ENCODE data around the gene CDK14.

Gene CDK14

GRCh38 chr7:91033574-91033973 lies 437.5 kb downstream of the CDK14 start:
- no peak for DNase-seq

DNA sequence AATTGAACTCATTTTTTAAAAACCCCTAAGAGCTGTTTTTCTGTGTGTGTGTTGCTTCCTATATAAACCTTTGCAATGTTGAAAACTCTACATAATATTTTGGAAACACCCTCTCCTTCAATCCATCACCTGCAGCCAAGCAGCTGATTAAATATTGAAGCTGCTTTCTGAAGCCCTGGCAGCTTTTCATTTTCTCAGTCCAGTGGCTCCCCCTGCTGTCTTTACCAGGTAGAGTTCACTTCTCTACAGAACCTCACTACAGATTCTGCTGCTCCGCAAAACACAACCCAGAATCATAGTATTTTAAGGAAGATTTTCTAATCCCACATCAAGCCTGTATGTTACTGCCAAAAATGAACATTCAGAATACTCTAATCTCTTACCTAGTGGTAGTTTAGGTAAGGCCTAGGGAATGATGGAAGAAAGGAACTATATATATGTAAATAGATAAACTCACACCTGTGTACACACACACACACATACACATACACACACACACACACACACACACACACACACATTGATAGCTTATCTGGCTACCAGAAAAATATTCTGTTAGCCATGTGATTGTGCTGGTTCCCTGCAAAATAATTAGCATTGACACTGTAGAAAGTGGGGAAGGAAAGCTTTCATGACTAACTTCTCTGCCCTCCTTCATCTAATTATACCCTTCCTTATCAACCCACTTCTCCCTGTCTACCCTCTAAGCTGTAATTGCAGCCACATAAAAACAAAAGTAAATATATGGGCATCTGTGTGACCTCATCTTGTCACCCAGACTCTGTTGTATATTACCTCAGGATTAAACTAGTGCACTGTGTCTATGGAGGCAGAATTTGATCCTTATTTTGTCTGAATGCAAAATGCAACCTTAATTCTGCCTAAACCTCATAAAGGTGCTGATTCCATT lies 438.6 kb downstream of the CDK14 start:
- no peak for DNase-seq

DNA sequence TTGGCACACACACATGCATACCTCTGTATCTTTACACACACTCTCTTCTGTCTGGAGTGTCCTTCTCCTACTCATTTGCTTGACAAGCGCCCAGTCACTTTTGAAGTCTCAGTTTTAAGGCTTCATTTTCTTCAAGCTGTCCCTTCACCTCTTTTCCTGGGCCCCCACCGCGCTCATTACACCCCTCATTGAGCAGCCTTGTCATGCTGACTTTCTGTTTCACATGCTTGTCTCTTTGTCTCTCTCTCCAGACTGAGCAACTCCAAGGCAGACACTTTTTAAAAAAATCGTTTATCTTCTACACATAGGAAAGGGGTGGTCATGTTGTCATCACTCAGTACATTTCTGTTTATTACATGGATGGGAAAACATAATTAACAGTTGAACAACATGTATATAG lies 442.9 kb downstream of the CDK14 start:
- no peak for DNase-seq

- DNase-seq = no peak
Observed at GRCh38 chr7:91041141-91041540, 445.0 kb downstream of the CDK14 start.

GRCh38 chr7:91041901-91042484 lies 445.9 kb downstream of the CDK14 start:
- no peak for DNase-seq

- DNase-seq = no peak
Observed at GRCh38 chr7:91043186-91043585, 447.1 kb downstream of the CDK14 start.

DNA sequence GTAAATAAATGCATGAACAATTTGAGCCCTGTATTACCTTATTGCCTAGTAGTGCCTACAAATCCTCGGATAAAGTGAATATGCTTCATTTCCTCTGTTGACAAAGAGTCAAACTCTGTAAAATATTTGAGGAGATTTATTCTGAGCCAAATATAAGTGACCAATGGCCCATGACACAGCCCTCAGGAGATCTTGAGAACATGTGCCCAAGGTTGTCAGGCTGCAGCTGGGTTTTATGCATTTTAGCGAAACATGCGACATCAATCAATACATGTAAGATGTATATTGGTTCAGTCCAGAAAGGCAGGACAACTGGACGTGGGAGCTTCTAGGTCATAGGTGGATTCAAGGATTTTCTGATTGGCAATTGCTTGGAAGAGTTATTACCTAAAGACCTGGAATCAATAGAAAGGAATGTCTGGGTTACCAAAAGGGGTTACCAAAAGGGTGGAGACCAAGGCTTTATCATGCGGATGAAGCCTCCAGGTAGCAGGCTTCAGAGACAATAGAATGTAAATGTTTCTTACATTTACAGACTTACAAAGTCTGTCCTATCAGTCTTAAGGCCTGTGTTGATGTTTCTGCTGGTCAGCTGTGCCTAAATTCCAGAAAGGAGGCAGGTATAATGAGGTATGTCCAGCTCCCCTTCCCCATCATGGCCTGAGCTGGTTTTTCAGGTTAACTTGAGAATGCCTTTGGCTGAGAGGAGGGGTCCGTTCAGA lies 448.0 kb downstream of the CDK14 start:
- DNase-seq = no peak

DNA sequence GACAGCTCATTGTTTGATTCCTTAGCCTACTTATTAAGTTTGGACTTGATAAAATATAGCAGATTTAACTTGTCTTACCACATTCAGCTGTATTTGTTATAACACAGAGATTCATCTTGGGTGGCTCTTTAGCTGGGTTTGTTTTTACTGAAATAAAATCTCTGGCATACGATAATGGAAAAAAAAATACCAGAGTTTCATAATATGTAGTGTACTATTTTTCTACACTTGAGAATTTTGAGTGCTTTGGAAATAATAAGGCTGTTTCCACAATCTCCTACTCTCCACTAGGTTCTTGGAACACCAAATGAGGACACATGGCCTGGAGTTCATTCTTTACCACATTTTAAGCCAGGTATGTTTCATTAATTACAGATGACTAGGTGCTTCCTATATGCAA lies 449.5 kb downstream of the CDK14 start:
- no peak for DNase-seq

GRCh38 chr7:91046322-91047089 lies 450.4 kb downstream of the CDK14 start:
- no peak for DNase-seq

- DNase-seq = no peak
Observed at GRCh38 chr7:91047636-91048035, 451.5 kb downstream of the CDK14 start.

- DNase-seq = no peak
Observed at GRCh38 chr7:91050677-91051076, 454.6 kb downstream of the CDK14 start.

DNA sequence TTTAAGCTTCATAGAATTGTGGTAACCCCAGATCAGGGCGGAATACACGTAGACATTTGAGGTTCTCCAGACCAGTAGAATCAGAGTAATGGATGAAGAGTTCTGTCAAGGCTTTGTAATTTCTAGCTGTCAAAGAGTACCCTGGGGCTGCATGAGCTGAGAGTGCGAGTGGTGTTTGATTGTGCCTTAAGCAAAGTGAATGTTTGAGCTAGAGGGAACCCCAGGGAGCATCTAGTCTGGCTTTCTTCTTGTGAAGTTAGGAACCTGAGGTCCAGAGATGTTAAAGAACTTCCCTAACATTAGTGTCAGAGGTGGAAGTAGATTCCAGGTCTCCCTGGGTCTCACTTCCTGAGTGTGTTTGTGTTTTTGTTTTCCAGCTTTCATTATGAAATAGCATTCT lies 455.8 kb downstream of the CDK14 start:
- DNase-seq = no peak

GRCh38 chr7:91054374-91054773 lies 458.3 kb downstream of the CDK14 start:
- DNase-seq = no peak

GRCh38 chr7:91055219-91055618 lies 459.1 kb downstream of the CDK14 start:
- no peak for DNase-seq

DNA sequence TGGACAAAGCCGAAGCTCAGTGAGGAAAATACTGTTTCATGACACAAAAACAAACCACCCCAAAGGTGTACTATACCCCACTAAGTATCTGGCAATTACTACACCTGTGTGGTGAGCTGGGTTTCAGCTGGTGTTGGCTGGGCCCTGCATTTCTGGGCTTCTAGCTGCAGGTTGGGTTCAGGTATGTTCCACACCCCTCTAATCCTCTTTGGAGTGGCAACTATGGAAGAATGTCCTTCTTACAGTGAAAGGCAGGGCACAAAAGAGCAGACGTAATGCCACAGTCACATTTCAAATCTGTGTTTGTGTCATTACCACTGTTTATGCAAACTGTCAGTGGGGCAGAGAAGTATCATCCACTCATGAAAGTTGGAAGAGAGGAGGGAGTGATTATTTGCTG lies 466.6 kb downstream of the CDK14 start:
- no peak for DNase-seq

DNA sequence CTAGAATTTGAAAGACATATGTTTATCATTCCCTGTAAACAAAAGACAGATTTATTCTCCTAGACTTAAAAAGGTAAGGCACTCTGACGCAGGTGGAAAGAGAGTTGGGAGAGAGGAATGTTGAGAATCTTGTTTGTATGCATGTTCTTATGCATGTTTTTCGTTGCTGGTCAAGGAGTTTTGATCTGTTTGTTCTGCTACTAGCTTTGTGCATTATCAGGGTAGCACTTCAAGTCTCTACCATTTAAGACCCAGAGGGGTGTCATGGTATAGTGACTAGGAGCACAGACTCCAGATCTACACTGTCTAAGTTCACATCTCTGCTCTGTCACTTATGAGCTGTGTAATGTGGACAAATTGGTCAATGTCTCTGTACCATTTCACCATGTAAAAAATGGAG lies 467.9 kb downstream of the CDK14 start:
- no peak for DNase-seq

GRCh38 chr7:91064938-91065337 lies 468.8 kb downstream of the CDK14 start:
- DNase-seq = no peak

- no peak for DNase-seq
Observed at GRCh38 chr7:91066627-91067026, 470.5 kb downstream of the CDK14 start.

DNA sequence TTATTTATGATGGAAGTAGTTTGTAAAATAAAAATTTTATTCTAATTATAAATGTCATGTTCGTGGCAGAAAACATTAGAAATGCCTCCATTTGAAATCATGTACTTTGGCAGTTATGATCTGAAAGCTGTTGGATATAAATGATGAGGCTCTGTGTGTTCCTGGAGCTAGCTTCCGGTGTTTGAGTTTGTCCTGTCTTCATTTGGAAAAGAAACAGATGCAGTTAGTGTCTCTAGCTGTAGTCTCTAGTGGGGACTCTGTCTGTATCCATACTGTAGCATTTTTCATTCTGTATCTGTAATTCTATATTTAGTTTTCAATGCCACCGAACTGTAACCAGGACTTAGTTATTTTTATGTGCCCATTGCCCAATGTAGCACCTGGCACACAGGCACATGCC lies 471.1 kb downstream of the CDK14 start:
- no peak for DNase-seq

DNA sequence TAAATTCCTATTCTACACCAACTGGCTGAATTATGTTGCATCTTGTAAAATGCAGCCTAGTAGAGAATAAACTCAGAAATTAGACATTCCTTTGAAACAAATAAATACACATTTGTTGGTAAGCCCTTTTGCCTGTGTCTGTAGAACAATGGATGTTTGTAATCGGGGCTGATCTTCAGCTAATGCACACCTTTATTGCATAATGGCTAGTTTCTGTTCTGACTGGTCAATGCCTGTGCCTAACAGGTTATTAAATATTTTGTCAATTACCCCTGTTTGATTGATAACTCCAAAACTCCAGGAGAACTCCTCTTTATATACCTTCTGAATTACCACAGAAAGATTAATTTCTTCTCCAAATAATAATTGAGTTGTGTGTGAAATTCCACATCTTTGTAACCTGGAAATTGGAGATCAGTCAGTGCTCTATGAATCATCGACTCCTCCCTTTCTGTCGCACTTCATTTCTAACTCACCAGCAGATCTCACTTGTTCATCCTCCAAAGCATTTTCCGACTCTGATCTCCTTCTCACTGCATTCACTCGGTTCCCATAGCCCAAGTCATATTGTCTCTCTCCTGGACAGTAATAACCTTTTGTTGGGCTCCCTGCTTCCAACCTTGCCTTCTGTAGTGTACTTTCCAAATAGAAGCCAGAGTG lies 472.1 kb downstream of the CDK14 start:
- no peak for DNase-seq

DNA sequence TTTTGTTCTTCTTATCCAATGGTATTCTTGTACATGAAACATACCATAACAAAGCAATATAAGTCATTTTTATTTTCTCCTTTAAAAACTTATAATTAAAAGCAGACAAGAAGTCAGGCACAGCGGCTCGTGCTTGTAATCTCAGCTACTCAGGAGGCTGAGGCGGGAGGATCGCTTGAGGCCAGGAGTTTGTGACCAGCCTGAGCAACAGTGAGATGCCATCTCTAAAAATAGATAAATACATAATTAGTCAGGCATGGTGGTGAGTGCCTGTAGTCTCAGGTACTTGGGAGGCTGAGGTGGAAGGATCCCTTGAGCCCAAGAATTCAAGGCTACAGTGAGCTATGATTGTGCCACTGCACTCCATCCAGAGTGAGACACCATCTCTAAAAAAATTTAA lies 473.0 kb downstream of the CDK14 start:
- no peak for DNase-seq

- no peak for DNase-seq
Observed at GRCh38 chr7:91079487-91079886, 483.4 kb downstream of the CDK14 start.

- DNase-seq = no peak
Observed at GRCh38 chr7:91080351-91080750, 484.2 kb downstream of the CDK14 start.
